GM21423 (cell line): Measurements from ENCODE around the gene SFT2D3.
A peak's percentile ranks its signal among the peaks of the same experiment; 100 is the strongest.

ENCODE experiments used
- ATAC-seq: cut with Tn5 transposase; IDR thresholded peaks from one replicate; pipeline ENCODE4 v1.9.1; 2021; ENCODE audit warnings: mild to moderate bottlenecking, moderate library complexity; ENCODE audit not compliant: unreplicated experiment

The SFT2D3 gene, protein sequence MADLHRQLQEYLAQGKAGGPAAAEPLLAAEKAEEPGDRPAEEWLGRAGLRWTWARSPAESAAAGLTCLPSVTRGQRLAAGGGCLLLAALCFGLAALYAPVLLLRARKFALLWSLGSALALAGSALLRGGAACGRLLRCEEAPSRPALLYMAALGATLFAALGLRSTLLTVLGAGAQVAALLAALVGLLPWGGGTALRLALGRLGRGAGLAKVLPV

DNA sequence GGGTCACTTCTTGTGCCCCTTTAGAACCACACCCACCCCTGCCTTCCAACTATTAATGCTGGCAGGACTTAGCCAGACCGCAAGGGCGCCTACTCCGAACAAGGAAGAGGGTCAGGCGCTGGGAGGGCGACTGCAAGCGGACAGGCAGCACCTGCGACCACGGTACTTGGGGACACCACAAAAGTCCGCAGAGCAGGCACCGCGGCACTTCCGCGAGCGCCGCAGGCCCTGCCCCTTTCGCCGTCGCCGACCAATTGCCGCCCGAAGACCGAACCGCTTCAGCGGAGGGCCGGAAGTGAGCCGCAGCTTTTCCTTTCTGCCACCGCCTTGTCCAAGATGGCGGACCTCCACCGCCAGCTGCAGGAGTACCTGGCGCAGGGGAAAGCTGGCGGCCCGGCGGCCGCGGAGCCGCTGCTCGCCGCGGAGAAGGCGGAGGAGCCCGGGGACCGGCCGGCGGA, at the start of gene SFT2D3:
Gene SFT2D3 (plus strand): TSS at position 305 of the 458 bp plus-strand sequence. CDS start 32 bp downstream, at position 337.
- ATAC-seq = peak; percentile 63

DNA sequence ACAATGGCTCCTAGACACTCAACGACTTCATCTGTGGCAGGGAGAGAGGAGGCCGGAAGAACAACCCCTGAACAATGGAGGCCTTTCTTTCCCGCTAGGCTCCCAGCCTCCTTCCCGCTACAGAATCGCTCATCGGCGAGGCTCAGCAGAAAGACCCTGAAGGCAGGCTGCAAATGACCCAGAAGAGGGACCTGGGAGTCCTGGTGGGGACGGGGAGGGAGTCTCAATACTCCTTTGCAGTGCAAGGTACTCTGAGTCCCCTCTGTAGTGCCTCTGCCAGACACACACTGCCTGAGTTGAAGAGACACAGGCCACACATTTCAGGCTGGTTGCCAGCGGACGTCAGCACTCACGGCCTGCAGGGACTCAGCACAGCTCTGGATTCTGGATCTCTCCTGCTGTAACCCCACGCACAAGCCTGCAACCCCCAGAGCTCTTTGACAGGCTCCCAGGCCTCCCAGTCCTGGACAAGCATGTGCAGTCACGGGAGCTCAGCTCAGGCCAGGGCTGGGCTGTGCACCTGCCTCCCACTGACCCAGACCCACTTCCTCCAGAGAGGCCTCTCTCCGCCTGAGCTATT, 49.2 kb upstream of the SFT2D3 start:
- no peak for ATAC-seq

DNA sequence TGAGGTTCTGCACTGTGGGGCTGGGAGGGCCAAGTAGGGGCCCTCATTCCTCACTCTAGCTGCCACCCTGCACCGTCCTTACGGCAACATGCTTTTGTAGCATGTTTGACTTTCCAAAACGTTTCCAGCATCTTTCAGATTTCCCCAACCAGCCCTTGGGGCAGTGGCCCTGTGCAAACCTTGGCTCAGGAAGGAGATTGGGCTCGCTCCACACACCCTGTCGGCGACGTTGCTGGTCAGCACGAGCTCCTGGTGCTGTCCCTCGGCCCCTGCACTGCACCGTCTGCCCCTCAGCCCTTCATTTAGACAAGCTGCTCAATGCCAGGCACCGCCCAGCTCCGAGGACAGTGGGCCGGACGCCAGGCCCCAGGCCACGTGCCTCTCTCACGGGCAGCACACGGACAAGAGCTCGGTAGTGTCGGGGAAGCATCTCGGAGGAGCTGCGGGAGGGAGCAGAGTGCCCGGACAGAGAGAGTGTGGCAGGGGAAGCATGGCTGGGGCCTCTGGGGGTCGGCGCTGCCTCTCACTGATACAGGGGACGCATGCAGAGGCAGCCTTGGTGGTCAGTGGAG, 48.4 kb upstream of the SFT2D3 start:
- no peak for ATAC-seq

DNA sequence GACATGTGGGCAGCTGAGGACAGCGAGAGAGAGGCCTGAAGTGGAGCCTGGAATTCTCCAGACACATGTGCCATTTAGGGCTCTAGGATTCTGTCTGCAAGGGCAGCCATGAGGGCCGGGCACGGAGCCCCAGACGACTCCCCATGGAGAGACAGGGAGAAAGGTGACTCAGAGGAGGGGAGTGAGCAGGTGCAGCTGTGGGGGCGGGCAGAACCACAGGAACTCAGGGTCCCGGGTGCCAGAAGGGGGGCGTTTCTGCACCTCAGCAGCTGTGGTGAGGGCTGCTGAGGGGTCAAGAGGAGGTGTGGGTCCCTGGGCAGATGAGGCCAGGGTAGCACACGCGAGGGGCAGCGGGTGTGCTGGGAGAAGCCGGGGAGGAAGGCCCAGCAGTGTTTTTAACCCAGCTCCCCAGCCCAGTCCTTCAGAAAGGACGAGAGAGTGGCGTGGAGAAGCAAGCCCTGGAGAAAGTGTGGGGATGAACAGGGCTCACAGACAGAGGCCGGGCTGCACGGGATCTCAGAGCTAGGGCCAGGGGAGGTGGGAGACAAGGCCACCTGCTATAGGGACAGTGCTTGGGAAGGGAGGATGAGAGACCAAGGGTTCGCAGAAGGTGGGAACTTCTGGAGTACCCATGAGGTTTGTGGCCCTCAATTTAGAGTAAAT, 47.7 kb upstream of the SFT2D3 start:
- ATAC-seq = no peak

DNA sequence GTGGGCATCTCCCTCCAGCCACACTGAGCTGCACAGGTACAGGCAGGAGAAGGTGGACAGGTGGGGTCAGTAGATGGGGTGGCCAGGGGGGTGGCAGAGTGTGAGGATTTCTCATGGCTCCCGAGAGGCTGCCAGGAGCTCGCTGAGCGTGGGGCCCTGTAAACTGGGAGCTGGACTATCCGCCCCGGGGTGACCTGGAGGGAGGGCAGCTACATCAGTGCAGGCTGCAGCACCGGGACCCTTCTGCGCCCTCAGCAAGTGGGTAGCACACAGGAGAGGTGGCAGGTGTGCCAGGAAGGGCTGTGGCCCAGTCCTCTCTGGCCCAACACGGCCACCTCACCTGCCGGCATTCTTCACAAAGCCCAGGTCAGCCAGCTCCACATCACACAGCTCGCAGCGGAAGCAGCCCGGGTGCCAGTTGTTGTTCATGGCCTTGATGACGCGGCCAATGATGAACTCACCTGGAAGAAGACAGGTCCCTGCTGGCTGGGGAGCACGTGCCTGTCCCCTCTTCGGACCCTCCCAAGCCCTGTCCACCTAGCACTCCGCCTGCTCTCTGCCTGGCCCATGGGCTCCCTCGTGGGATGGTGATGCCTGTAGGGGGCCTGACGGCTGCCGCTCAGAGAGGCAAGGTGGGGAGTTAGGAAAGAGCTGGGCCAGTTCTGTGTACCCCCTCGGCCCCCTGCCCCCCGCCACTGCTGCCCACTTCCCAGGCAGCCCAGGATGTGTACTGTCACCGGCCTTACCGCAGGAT, 47.0 kb upstream of the SFT2D3 start:
- no peak for ATAC-seq

DNA sequence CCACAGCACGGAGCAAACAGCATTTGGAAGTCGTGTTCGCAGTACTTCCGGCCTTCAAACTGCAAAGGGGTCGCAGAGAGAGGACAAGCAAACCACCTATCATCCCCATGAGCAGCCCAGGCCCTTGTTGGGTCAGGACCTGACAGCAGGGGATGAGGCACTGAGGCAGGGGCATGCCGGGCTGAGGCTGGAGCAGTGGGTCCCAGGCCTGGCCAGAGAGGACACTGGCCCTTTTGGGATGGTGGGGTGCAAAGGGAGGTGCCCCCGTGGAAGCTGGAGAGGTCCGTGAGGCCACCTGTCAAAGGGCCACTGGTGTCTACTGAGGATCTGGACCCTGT, 46.5 kb upstream of the SFT2D3 start:
- ATAC-seq = no peak

DNA sequence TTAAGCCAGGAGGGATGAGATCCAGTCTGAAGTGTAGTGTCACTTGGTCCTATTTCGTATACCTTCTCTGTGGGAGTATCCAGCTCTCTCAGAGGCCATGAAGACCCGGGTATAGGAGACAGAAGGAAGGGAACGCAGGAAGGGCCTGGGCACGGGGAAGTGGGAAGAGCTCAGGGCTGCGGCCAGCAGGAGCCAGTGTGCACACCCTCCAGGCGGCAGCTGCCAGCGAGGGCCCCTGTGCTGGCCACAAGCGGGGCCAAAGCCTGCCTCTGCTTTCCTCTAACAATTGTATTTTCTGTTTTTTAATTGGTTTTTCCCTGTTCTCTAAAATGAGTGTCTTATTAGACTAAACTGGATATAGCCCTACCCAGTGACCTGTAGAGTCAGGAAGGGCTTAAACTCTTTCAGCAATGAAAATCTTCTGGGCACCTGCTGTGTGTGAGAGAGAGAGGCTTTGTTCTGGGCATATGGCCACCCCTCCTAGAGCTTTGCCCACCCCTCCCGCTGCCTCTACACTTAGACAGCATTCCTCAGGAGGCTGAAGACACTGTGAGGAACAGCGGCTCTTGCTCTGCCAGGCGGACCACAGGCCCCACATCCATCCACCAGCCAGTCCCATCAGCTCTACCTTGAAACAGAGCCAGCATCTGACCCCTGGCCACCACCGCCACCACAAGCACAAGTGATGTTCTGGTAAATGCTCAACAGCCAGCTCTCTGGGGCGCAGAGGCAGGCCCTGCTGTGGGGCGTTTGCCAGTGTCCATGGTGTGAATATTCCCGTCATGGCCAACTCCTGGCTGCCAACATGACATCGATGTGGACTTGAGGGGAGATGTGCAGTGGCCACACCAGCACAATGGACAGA, 45.9 kb upstream of the SFT2D3 start:
- ATAC-seq = no peak

DNA sequence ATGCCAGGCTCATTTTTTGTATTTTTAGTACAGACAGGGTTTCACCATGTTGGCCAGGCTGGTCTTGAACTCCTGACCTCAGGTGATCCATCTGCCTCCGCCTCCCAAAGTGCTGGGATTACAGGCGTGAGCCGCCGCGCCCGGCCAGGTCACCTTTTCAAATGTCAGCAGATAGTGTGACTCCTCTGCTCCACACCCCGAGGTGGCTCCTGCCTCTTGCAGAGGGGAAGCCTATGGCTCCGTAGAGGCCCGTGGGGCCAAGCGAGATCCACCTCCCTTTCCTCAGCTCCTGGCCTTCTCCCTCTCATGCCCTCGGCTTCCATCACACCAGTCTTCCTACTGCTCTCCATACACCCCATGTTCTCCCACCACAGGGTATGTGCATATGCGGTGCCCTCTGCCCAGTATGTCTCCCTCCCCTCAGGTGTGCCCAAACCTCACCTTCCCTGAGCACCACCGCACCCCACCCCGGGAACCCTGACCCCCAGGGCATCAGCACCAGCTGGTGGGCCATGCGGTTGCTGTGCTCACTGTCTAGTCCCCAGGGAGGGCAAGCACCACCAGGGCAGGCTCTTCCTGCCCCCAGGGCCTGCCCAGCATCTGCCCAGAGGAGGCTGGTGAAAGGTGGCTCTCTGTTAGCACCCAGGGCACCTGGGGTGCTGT, 44.6 kb upstream of the SFT2D3 start:
- ATAC-seq = no peak

DNA sequence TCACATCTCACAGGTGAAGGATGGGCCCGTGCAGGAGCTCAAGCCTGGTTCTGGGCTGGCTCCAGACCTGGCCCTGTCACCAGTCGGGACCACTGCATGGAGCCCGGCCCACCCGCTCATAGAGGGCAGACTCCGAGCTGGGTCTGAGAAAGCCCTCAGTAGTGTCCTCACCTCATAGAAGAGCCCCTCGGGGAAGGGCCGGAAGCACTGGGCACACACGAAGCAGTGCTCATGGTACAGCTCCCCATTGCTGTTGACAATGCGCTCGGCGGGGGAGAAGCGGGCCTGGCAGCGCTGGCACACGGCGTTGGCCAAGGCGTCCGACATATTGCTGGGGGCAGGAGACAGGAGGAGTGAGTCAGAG, 44.1 kb upstream of the SFT2D3 start:
- ATAC-seq = no peak

DNA sequence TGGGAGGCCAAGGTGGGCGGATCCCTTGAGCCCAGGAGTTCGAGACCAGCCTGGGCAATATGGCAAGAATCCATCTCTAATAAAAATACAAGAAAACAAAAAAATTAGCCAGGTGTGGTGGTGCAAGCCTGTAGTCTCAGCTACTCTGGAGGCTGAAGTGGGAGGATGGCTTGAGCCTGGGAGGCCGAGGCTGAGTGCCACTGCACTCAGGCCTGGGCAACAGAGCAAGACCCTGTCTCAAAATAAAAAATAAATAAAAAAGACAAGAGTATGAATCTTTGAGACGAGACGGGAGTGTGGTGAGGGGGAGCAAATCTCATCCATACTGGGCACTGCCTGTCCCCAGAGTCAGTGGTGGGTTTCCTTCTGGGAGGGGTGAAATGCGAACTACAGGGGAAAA, 43.2 kb upstream of the SFT2D3 start:
- ATAC-seq = no peak

DNA sequence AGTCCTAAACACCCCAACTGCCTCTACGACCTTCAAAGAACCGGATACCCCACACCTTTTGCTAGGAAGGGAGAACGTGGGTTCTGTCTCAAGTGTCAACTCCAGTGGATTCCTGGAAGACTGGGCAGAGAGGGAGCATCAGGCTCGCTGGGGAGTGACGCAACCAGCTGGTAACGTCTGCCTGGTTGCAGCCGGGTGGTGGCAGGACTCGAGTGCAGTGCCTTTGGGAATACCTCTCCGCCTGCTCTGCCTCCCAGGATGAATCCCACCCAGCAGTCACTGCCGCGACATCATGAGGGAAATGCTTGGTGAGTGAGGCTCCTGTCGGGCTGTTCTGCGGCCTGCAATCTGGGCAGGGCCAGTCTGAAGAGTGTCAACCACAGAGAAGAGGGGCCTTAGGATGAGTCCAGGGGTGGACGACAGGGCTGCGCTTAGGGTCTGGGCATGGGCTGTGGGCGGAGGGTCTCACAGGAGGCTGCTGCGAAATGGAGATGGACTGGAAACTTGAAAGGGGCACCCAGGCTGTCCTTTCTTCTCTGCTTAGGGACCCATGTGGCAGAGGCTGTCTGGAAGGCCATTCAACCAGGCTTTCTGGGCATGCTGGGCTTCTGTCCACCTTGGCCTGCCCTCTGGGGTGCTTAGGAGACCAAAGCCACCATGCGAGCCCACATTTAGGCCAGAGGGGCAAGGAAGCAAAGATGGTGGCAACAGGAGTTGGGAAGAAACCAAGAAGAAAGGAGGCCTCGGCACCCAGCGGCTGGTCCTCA, 42.5 kb upstream of the SFT2D3 start:
- no peak for ATAC-seq

DNA sequence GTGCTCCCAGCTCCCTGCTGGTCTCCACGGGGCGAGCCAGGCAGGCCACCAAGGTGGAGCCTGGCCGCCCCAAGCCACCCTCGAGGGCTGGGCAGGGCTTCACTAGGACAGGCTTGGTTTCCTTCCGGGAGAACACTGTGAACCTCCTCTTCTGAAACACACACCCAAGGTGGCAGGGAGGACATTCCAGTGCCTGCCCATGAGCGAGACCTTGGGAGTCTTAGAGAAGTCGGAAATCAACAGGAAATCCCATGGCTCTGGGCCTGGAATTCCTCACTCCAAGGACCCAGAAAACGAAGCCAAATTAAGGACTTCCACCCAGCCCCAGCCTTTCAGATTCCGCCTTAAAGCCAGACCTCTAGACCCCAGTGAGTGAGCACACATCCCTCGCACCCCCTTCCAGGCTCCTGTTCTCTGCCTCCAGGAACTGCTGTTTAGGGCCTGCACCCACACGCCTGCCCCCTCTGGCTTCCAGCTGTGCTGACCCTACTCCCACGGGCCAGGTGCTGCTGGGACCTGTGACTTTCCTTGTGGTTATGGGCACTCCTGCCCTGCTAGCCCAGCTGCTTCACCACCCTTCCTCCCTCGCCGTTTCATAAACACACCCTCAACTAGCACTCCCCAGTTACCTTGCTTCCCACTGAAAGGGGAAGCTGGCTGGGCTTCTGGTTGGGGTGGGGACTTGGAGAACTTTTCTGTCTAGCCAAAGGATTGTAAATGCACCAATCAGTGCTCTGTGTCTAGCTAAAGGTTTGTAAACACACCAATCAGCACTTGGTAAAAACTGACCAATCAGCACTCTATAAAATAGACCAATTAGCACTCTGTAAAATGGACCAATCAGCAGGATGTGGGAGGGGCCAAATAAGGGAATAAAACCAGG, 41.6 kb upstream of the SFT2D3 start:
- ATAC-seq = no peak

DNA sequence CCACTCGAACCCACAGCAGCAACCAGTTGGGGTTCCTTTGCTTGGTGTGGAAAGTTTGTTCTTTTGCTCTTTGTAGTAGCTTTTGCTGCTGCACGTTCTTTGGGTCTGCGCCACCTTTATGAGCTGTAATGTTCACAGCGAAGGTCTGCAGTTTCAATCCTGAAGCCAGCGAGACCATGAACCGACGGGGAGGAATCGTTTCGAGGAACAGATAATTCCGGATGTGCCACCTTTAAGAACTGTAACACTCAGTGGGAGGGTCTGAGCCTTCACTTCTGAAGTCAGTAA, 41.1 kb upstream of the SFT2D3 start:
- no peak for ATAC-seq

DNA sequence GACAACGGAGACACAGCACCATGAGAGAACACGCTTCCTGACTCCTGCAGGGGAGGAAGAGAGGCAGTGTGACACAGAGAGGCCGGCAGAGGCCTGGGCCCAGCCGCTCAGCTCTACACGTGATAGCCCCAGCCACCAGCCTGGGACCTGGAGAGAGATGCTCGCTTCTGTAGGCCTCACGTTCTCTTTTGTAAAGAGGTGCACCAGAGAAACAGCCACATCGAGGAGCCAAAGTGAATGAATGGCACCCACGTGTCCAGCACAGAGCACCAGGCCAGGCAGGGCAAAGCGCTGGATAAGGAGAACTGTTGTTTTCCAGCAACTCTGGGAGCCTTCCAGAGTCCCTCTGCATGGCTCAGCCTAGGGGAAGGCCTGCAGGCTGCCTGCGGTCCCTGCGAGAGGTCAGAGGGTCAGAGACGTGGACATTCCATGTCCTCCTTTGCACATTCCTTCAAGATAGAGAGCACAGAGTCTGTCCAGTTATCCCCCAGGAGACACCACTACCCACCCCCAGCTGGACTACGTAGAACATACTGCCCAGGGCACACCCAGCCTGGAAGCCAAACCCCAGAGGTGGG, 40.1 kb upstream of the SFT2D3 start:
- ATAC-seq = no peak

DNA sequence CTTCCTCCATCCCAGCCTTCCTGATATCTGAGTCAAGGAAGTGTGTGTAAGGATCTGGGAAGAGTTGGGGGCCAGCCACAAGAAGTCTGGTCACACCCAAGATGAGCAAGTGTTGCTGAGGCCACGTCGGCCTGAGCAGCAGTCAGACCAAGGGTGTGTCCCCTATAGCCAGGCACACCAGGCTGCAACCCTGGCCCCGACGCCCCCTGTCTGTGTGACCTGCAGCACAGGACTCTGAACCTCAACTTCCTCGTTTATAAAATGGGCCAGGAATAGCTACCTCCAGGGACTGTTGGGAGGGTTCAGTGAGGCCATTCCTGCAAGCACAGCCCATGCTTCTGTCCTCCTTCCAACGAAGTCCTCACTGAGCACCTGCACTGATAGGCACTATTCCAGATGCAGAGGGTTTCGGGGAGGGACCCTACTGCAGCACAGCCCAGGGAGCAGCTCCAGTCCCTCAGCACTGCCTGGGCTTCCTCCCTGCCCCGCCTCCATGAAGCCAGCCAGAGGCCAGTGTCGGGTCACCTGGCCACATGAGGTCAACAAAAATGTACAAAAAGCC, 39.3 kb upstream of the SFT2D3 start:
- no peak for ATAC-seq

DNA sequence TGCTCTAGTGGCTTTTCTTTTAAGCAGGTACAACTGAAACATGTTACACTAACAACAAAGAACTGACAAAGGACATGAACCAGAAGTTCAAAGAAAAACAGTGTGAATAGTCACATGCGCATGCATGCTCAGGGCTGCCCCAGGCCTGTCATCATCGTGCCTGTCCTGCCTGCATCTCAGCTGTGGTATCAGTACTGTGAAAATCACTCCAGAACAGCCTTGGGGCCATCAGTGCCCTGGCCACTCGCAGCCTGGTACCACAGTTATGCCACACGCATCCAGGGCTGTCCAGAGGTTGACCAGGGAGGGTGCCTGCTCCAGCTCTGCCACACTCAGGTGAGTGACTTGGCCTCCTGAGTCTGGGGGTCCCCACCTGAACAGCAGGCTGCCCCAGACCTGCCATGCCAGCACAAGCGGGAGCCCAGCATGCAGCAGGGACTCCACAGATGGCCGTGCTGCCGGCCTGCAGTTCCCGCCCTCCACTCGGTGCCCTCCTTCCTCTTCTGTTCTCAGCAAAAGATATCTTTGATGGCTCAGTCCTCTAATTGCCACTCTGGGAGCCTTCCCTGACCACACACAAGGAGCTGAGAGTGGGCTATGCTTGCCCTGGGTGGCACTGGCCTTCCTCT, 38.2 kb upstream of the SFT2D3 start:
- ATAC-seq = no peak

DNA sequence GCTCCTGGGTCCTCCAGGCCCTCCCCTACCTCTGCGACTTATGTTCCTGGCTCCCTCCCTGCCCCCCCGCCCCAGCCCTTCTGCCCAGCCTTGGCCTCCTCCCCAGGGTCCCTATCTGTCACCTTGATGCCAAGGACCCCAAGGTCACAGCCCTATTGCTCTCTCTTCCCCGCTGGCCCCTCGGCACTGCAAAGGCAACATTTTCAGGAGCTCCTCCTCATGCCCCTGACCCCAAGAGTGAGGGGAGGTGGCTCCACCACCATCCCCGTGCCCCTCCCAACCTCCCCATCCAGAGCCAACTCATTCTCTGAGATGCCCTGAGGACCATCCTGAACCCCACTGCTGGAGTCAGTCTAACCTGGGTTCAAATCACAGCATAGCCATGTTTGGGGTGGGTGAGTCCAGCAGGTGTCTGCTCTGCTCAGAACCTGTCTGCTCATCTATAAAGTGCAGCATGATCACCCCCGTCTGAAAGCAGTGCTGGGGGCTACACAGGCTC, 37.7 kb upstream of the SFT2D3 start:
- ATAC-seq = no peak
